Neural cell (in vitro differentiated cells): Measurements from ENCODE around the gene ZBTB7C. TPM values are rescaled to one million over a fixed set of nuclear protein-coding genes. Genes with fewer than 3 reads are reported as not detected.

Source experiments
- H2AFZ ChIP-seq: fragments of 200-600, 300-800 bp; sonication (generic), shearing (Covaris generic); 2 replicates; pipeline ENCODE4 v1.6.0; 2014; ENCODE audit warnings: low read depth, mild to moderate bottlenecking, antibody characterized with exemption, low read length, moderate library complexity
- H3F3A ChIP-seq: fragments of 200-600 bp; shearing (Covaris generic); 2 replicates; pipeline ENCODE4 v1.6.1; 2016; ENCODE audit warnings: mild to moderate bottlenecking, moderate library complexity, mixed read lengths, antibody characterized with exemption, low read length; ENCODE audit not compliant: insufficient read depth, poor library complexity, severe bottlenecking
- H3K27ac ChIP-seq: fragments of 200-600, 300-800 bp; sonication (generic), shearing (Covaris generic); 2 replicates; pipeline ENCODE4 v1.5.1; 2014; ENCODE audit warnings: mild to moderate bottlenecking, low read length, moderate library complexity
- H3K27me3 ChIP-seq: fragments of 300-800, 200-600 bp; sonication (generic), shearing (Covaris generic); 2 replicates; pipeline ENCODE4 v1.6.0; 2014; ENCODE audit warnings: mild to moderate bottlenecking, low read depth, low read length, moderate library complexity; ENCODE audit not compliant: insufficient read depth
- H3K36me3 ChIP-seq: fragments of 300-800, 200-600 bp; sonication (generic), shearing (Covaris generic); 2 replicates; pipeline ENCODE4 v1.5.1; 2014; ENCODE audit warnings: mild to moderate bottlenecking, antibody characterized with exemption, low read length, moderate library complexity; ENCODE audit not compliant: insufficient read depth
- H3K4me2 ChIP-seq: fragments of 300-800, 200-600 bp; sonication (generic), shearing (Covaris generic); 2 replicates; pipeline ENCODE4 v1.6.0; 2014; ENCODE audit warnings: mild to moderate bottlenecking, low read length
- H3K4me3 ChIP-seq: fragments of 300-800, 200-600 bp; sonication (generic), shearing (Covaris generic); 2 replicates; pipeline ENCODE4 v1.5.1; 2014; ENCODE audit warnings: mild to moderate bottlenecking, low read length, moderate library complexity
- H3K79me2 ChIP-seq: fragments of 200-600 bp; shearing (Covaris generic); replicated peaks from 2 replicates; pipeline ENCODE4 v1.6.0; 2014; ENCODE audit warnings: mild to moderate bottlenecking, low read length, moderate library complexity; ENCODE audit not compliant: insufficient read depth
- H3K9ac ChIP-seq: fragments of 300-800, 200-600 bp; sonication (generic), shearing (Covaris generic); 2 replicates; pipeline ENCODE4 v1.6.1; 2016; ENCODE audit warnings: mild to moderate bottlenecking, low read length, mixed read lengths
- H3K9me2 ChIP-seq: fragments of 200-600 bp; shearing (Covaris generic); 2 replicates; pipeline ENCODE4 v1.6.1; 2016; ENCODE audit warnings: mild to moderate bottlenecking, low read length, mixed read lengths; ENCODE audit not compliant: insufficient read depth
- H3K9me3 ChIP-seq: fragments of 200-600, 300-800 bp; sonication (generic), shearing (Covaris generic); 2 replicates; pipeline ENCODE4 v1.6.1; 2016; ENCODE audit warnings: mild to moderate bottlenecking, mixed run types, low read length, moderate library complexity, mixed read lengths
- H4K20me1 ChIP-seq: fragments of 200-600 bp; shearing (Covaris generic); 2 replicates; pipeline ENCODE4 v1.6.1; 2016; ENCODE audit warnings: mild to moderate bottlenecking, mixed run types; ENCODE audit not compliant: insufficient read depth
- EP300 ChIP-seq: fragments of 450-650 bp; conservative IDR thresholded peaks from 2 replicates; pipeline ENCODE4 v1.6.1; 2014; ENCODE audit warnings: antibody characterized with exemption, mild to moderate bottlenecking, moderate library complexity; ENCODE audit not compliant: poor library complexity, severe bottlenecking
- EZH2 ChIP-seq: fragments of 200-600, 300-800 bp; shearing (Covaris generic), sonication (generic); IDR thresholded peaks from 2 replicates; pipeline ENCODE4 v1.6.1; 2014; ENCODE audit warnings: antibody characterized with exemption, low read length, borderline replicate concordance, mild to moderate bottlenecking; ENCODE audit not compliant: insufficient read depth, poor library complexity, severe bottlenecking
- MXI1 ChIP-seq: fragments of 450-650 bp; conservative IDR thresholded peaks from 2 replicates; pipeline ENCODE4 v1.6.1; 2014; ENCODE audit warnings: antibody characterized with exemption, mild to moderate bottlenecking; ENCODE audit not compliant: poor library complexity, severe bottlenecking
- POLR2AphosphoS5 ChIP-seq: IDR thresholded peaks from 2 replicates; pipeline ENCODE4 v1.6.1; 2012
- RAD21 ChIP-seq: fragments of 450-650 bp; conservative IDR thresholded peaks from 2 replicates; pipeline ENCODE4 v1.6.1; 2014; ENCODE audit warnings: antibody characterized with exemption, mild to moderate bottlenecking, moderate library complexity
- SMC3 ChIP-seq: fragments of 450-650 bp; conservative IDR thresholded peaks from 2 replicates; pipeline ENCODE4 v1.6.1; 2014; ENCODE audit warnings: antibody characterized with exemption, mild to moderate bottlenecking, moderate library complexity; ENCODE audit not compliant: poor library complexity
- TAF1 ChIP-seq: IDR thresholded peaks from 2 replicates; pipeline ENCODE4 v1.6.1; 2012; ENCODE audit warnings: low read depth
- polyA plus RNA-seq: library from polyadenylated mRNA; depleted of rRNA; stranded (reverse); fragments of >200 nt; gene quantifications from 2 replicates; pipeline ENCODE4 v1.2.3, GENCODE V29; 2014
- TF ChIP-seq, protein P1 (sequence below): fragments of 450-650 bp; IDR thresholded peaks from 2 replicates; pipeline ENCODE4 v1.5.1; 2014; ENCODE audit warnings: antibody characterized with exemption, mild to moderate bottlenecking, moderate library complexity; ENCODE audit not compliant: poor library complexity, severe bottlenecking
- TF ChIP-seq, protein P2 (sequence below): IDR thresholded peaks from 2 replicates; pipeline ENCODE4 v1.6.1; 2012; ENCODE audit warnings: borderline replicate concordance

Gene ZBTB7C
- polyA plus RNA-seq, 1 donor from 2014 or later: 2.4 TPM

DNA sequence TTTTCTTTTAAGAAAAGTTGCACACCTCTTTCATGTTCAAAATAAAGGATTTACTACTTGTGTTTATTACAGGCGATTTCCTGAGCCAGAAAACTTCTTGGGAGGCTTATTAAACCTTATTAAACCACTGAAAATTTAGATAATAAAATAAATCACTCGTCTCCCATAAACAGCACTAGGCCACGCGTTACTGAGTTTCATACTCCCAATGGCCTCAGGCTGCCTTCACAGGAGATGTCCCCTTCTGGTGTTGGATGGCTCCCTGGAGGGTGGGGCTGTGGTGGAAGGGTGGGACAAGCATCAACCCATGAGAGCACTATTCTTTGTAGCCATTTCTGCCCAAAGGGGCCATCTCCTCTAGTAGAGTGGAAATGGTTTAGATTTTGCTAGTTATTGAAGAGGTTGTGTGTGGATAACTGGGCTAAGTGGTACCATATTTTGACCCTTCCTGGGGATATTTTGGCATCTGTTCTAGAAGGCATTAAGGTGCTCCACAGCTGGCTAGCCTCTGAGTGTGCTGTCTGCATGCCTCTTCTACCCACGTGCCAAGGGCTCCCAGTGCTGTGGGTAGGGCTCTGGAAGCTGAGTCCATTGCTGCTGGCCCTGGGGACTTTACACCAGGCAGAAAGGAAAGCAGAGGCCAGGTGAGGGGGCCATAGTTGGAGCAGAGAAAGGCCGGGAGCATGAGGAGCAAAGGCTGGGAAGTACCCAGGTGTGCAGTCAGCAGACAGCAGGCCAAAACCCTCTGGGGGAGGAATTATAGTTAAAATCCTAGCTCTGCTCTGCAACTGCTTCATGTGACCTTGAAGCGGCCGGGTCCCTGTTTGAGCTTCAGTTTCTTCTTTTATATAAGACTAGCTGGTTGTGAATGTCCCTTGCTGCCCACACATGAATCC lies 357.0 kb downstream of the ZBTB7C start:
- no peak overlapping the region for H2AFZ ChIP-seq
- H3K9me2 ChIP-seq: no peaks in the 10 kb centered on the region
- no peak overlapping the region for H3K4me2 ChIP-seq
- H3K27ac ChIP-seq: no peak overlapping the region
- no peak for TF ChIP-seq RAD21
- no peak for TF ChIP-seq POLR2AphosphoS5
- TF ChIP-seq EZH2: no peak
- TF ChIP-seq TAF1: no peak
- TF ChIP-seq, protein P1, sequence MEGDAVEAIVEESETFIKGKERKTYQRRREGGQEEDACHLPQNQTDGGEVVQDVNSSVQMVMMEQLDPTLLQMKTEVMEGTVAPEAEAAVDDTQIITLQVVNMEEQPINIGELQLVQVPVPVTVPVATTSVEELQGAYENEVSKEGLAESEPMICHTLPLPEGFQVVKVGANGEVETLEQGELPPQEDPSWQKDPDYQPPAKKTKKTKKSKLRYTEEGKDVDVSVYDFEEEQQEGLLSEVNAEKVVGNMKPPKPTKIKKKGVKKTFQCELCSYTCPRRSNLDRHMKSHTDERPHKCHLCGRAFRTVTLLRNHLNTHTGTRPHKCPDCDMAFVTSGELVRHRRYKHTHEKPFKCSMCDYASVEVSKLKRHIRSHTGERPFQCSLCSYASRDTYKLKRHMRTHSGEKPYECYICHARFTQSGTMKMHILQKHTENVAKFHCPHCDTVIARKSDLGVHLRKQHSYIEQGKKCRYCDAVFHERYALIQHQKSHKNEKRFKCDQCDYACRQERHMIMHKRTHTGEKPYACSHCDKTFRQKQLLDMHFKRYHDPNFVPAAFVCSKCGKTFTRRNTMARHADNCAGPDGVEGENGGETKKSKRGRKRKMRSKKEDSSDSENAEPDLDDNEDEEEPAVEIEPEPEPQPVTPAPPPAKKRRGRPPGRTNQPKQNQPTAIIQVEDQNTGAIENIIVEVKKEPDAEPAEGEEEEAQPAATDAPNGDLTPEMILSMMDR: no peak
- no peak for TF ChIP-seq SMC3
- TF ChIP-seq EP300: no peak
- H3K4me3 ChIP-seq: no peak overlapping the region
- H3K9ac ChIP-seq: no peak overlapping the region
- no peaks in the 10 kb centered on the region for H4K20me1 ChIP-seq
- no peaks in the 10 kb centered on the region for H3F3A ChIP-seq
- no peaks in the 10 kb centered on the region for H3K36me3 ChIP-seq
- H3K27me3 ChIP-seq: no peaks in the 10 kb centered on the region
- H3K9me3 ChIP-seq: no peaks in the 10 kb centered on the region
- no peaks in the 10 kb centered on the region for H3K79me2 ChIP-seq

DNA sequence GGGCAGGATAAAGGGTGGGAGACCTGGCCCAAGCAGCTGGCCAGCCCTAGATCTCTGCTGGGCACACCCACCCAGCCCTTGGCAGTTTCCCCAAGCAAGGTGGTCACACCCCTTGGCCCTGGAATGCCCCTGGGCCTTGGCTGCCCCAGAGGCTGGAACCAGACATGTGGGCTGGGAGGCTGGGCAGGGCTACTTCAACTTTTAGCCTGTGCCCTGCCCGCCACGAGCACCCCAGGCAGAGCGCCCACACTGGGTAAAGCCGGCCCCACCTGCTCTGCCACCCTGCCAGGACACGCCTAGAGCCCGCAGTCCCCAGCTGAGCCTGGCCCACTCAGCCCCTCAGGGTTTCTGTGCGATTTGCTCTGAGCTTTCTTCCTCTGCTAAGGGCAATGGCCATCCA lies 359.0 kb downstream of the ZBTB7C start:
- Histone ChIP-seq H3K9me2 (no peaks in the 10 kb centered on the region), H3K27me3 (no peaks in the 10 kb centered on the region), H3K4me2 (no peak overlapping the region), H3F3A (no peaks in the 10 kb centered on the region), H3K9ac (no peak overlapping the region), H3K27ac (no peak overlapping the region), H4K20me1 (no peaks in the 10 kb centered on the region), H3K4me3 (no peak overlapping the region), H2AFZ (no peak overlapping the region), H3K9me3 (no peaks in the 10 kb centered on the region), H3K79me2 (no peaks in the 10 kb centered on the region), H3K36me3 (no peaks in the 10 kb centered on the region)
- TF ChIP-seq RAD21 (no peak), POLR2AphosphoS5 (no peak), EP300 (no peak), SMC3 (no peak), EZH2 (no peak), MXI1 (no peak), TAF1 (no peak)
- TF ChIP-seq, protein P2, sequence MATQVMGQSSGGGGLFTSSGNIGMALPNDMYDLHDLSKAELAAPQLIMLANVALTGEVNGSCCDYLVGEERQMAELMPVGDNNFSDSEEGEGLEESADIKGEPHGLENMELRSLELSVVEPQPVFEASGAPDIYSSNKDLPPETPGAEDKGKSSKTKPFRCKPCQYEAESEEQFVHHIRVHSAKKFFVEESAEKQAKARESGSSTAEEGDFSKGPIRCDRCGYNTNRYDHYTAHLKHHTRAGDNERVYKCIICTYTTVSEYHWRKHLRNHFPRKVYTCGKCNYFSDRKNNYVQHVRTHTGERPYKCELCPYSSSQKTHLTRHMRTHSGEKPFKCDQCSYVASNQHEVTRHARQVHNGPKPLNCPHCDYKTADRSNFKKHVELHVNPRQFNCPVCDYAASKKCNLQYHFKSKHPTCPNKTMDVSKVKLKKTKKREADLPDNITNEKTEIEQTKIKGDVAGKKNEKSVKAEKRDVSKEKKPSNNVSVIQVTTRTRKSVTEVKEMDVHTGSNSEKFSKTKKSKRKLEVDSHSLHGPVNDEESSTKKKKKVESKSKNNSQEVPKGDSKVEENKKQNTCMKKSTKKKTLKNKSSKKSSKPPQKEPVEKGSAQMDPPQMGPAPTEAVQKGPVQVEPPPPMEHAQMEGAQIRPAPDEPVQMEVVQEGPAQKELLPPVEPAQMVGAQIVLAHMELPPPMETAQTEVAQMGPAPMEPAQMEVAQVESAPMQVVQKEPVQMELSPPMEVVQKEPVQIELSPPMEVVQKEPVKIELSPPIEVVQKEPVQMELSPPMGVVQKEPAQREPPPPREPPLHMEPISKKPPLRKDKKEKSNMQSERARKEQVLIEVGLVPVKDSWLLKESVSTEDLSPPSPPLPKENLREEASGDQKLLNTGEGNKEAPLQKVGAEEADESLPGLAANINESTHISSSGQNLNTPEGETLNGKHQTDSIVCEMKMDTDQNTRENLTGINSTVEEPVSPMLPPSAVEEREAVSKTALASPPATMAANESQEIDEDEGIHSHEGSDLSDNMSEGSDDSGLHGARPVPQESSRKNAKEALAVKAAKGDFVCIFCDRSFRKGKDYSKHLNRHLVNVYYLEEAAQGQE: no peak
- TF ChIP-seq, protein P1: no peak
